GM23338 (cell line): ENCODE measurements around the gene MED28.

Experiments used
- CTCF ChIP-seq, 2 experiments: fragments of 200-600 bp in 1 of 2; sonication (generic) in 1 of 2; conservative IDR thresholded peaks; 2 replicates each; pipeline versions ENCODE4 v1.5.1 to v1.6.1; 2016 to 2017; ENCODE audit warnings: antibody characterized with exemption in 2 of 2, low read depth in 2 of 2, mild to moderate bottlenecking in 2 of 2, moderate library complexity in 1 of 2
- EZH2 ChIP-seq: fragments of 200-600 bp; sonication (generic); IDR thresholded peaks from one replicate; pipeline ENCODE4 v1.8.0; 2017; ENCODE audit warnings: antibody characterized with exemption, mild to moderate bottlenecking, low read depth; ENCODE audit not compliant: unreplicated experiment
- EZH2phosphoT487 ChIP-seq: fragments of 200-600 bp; sonication (generic); IDR thresholded peaks from one replicate; pipeline ENCODE4 v1.8.1; 2018; ENCODE audit warnings: antibody characterized with exemption; ENCODE audit not compliant: unreplicated experiment
- JUNB ChIP-seq: IDR thresholded peaks from one replicate; pipeline ENCODE4 v1.6.1; 2016; ENCODE audit warnings: antibody characterized with exemption; ENCODE audit not compliant: unreplicated experiment
- POLR2AphosphoS5 ChIP-seq: IDR thresholded peaks from 2 replicates; pipeline ENCODE4 v1.6.1; 2016; ENCODE audit warnings: antibody characterized with exemption, low read depth
- REST ChIP-seq: IDR thresholded peaks from one replicate; pipeline ENCODE4 v1.6.1; 2018; ENCODE audit warnings: antibody characterized with exemption; ENCODE audit not compliant: unreplicated experiment
- STAT1 ChIP-seq: IDR thresholded peaks from one replicate; pipeline ENCODE4 v1.6.1; 2016; ENCODE audit warnings: antibody characterized with exemption; ENCODE audit not compliant: unreplicated experiment
- ZNF331 ChIP-seq: fragments of 250-450 bp; sonication (Bioruptor Pico); IDR thresholded peaks from 2 replicates; pipeline ENCODE4 v1.5.0; 2020; ENCODE audit warnings: low read depth, mild to moderate bottlenecking, moderate library complexity

GRCh38 chr4:17580969-17581368, 33.5 kb upstream of the MED28 start:
- TF ChIP-seq CTCF (conservative IDR thresholded peaks at IDR 0.05; ENCODE audit: low read depth in 2 of 2) (no peak), ZNF331 (no peak), REST (no peak), EZH2phosphoT487 (no peak), POLR2AphosphoS5 (no peak), STAT1 (no peak), EZH2 (no peak), JUNB (no peak)
